GM13977 (cell line): ENCODE results near the gene TFAP2A.
A peak's percentile ranks its signal among the peaks of the same experiment; 100 is the strongest.

Experiments used
- DNase-seq: peaks from one replicate; pipeline ENCODE4 v3.0.0; 2012; ENCODE audit warnings: low spot score
- CTCF ChIP-seq: IDR thresholded peaks from 2 replicates; pipeline ENCODE4 v1.5.1; 2012; ENCODE audit warnings: mild to moderate bottlenecking, control low read depth; ENCODE audit not compliant: insufficient read depth; ENCODE audit errors: extremely low read depth, missing control alignments
- in situ Hi-C: fragments of 300-500 bp; cut with MboI; formaldehyde crosslinking; loops from one replicate; pipeline ENCODE4 v1.12.0; 2022; ENCODE audit warnings: low sequenced_read_pairs, low pct_unique_long_range_greater_than_20kb, mixed read lengths, inconsistent platforms; ENCODE audit not compliant: unreplicated experiment

The TFAP2A gene

GRCh38 chr6:10431423-10432164 lies 16.7 kb upstream of the TFAP2A start:
- DNase-seq, result no peak
- TF ChIP-seq CTCF, result no peak
- in situ Hi-C loops, result loop anchor here (25.0 kb wide), 1 partner anchor 1444 kb away; no protein-coding TSS in a partner anchor

- in situ Hi-C loops, result loop anchor here (25.0 kb wide), 1 partner anchor 1443 kb away; no protein-coding TSS in a partner anchor
- peak; percentile 69 for TF ChIP-seq CTCF
- peak; percentile 69 for DNase-seq
These were observed 15.0 kb upstream of the TFAP2A start for GRCh38 chr6:10429638-10430427.

GRCh38 chr6:10426781-10427279 lies 12.0 kb upstream of the TFAP2A start:
- TF ChIP-seq CTCF, result no peak
- in situ Hi-C loops, result loop anchor here (25.0 kb wide), 1 partner anchor 1440 kb away; no protein-coding TSS in a partner anchor
- DNase-seq, result peak; percentile 37

GRCh38 chr6:10425975-10426780 lies 11.3 kb upstream of the TFAP2A start:
- in situ Hi-C loops, result loop anchor here (25.0 kb wide), 1 partner anchor 1439 kb away; no protein-coding TSS in a partner anchor
- DNase-seq, result peak; percentile 73
- TF ChIP-seq CTCF, result peak; percentile 22

- DNase-seq, result no peak
- no peak for TF ChIP-seq CTCF
- in situ Hi-C loops, result loop anchor here (25.0 kb wide), 1 partner anchor 1438 kb away; no protein-coding TSS in a partner anchor
These were observed 10.5 kb upstream of the TFAP2A start for GRCh38 chr6:10425176-10425974.
